Measurements from ENCODE around the gene BST1. TPM values are rescaled to one million over a fixed set of nuclear protein-coding genes. Genes with fewer than 3 reads are reported as not detected.
A peak's percentile ranks its signal among the peaks of the same experiment; 100 is the strongest.

Gene BST1
- total RNA-seq, 1 experiment from 2014 or later = 1.4 TPM

DNA sequence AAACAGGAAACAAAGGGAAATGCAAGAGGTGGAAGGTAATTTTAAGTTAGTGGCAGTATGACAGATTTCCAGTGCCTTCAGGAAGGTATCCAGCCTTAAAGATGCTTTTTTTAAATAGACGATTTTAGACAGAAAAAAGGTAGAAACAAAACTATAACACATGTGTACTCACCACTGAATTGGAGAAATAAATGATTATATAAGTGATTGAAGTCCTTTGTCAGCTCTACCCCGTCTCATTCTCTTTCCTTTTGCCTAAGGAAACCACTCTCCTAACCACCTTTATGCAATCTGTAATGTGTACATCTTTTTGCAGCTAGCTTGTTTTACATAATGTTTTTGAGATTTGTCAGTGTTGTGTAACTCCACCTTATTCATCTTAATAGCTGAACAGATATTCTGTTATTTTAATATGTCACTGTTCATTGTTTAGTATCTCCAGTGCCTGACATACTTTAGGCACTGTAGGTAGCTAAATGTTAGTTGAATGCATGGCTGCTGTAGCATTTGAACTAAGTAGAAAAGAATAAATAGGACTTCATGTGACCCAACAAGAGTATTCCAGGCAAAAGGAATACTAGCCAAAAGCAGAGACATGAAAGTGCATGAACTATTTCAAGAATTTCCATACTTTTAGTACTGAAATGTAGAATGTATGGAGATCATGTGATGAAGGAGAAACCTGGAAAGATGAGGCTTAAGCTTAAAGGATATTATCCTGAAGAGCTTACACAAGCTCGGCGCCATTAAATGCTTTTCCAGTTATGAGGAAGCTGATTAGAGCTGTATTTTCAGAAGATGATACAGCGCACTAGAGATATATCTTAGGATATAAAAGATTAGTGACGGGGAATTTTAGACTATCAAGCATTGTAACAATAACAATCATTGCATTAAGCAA, 20.4 kb upstream of the BST1 start:
- H3K4me1 Mint-ChIP-seq = peaks cover 61% of the 10 kb centered on the region
- TF ChIP-seq CBFB (CRISPR knock-in tag; IDR thresholded peaks at IDR 0.05; ENCODE audit: low read depth) = no peak
- TF ChIP-seq TP53 (CRISPR knock-in tag; IDR thresholded peaks at IDR 0.05) = no peak
- TF ChIP-seq, protein P1, sequence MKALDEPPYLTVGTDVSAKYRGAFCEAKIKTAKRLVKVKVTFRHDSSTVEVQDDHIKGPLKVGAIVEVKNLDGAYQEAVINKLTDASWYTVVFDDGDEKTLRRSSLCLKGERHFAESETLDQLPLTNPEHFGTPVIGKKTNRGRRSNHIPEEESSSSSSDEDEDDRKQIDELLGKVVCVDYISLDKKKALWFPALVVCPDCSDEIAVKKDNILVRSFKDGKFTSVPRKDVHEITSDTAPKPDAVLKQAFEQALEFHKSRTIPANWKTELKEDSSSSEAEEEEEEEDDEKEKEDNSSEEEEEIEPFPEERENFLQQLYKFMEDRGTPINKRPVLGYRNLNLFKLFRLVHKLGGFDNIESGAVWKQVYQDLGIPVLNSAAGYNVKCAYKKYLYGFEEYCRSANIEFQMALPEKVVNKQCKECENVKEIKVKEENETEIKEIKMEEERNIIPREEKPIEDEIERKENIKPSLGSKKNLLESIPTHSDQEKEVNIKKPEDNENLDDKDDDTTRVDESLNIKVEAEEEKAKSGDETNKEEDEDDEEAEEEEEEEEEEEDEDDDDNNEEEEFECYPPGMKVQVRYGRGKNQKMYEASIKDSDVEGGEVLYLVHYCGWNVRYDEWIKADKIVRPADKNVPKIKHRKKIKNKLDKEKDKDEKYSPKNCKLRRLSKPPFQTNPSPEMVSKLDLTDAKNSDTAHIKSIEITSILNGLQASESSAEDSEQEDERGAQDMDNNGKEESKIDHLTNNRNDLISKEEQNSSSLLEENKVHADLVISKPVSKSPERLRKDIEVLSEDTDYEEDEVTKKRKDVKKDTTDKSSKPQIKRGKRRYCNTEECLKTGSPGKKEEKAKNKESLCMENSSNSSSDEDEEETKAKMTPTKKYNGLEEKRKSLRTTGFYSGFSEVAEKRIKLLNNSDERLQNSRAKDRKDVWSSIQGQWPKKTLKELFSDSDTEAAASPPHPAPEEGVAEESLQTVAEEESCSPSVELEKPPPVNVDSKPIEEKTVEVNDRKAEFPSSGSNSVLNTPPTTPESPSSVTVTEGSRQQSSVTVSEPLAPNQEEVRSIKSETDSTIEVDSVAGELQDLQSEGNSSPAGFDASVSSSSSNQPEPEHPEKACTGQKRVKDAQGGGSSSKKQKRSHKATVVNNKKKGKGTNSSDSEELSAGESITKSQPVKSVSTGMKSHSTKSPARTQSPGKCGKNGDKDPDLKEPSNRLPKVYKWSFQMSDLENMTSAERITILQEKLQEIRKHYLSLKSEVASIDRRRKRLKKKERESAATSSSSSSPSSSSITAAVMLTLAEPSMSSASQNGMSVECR (CRISPR knock-in tag; IDR thresholded peaks at IDR 0.05; ENCODE audit: borderline replicate concordance) = no peak
- no peak for TF ChIP-seq NR1H2 (CRISPR knock-in tag; IDR thresholded peaks at IDR 0.05)
- no peak for TF ChIP-seq ZNF232 (CRISPR knock-in tag; IDR thresholded peaks at IDR 0.05)
- TF ChIP-seq MXD4 (CRISPR knock-in tag; IDR thresholded peaks at IDR 0.05; ENCODE audit: borderline replicate concordance) = no peak
- no peak for TF ChIP-seq NFE2L1 (CRISPR knock-in tag; IDR thresholded peaks at IDR 0.05)
- H3K36me3 Mint-ChIP-seq = peaks cover 22% of the 10 kb centered on the region
- H3K9me3 Mint-ChIP-seq = no peaks in the 10 kb centered on the region
- H3K4me3 Mint-ChIP-seq = peak overlapping the region; percentile 99
- no peaks in the 10 kb centered on the region for H3K27me3 Mint-ChIP-seq (ENCODE audit: low read depth)
- H3K27ac Mint-ChIP-seq = peak overlapping the region; percentile 99
- ChIA-PET POLR2A (interaction anchor here (0.5 to 2.8 kb wide), 5 partner anchors 9 to 282 kb away, joined by 3 to 25 read pairs (median 3); partner anchors contain the start of gene FBXL5), CTCF (interaction anchor here (1.6 kb wide), 3 partner anchors 123 to 203 kb away, joined by 4 to 9 read pairs (median 4); no protein-coding TSS in a partner anchor)
- ATAC-seq (no peak), DNase-seq (ENCODE audit: low spot score) (no peak)

DNA sequence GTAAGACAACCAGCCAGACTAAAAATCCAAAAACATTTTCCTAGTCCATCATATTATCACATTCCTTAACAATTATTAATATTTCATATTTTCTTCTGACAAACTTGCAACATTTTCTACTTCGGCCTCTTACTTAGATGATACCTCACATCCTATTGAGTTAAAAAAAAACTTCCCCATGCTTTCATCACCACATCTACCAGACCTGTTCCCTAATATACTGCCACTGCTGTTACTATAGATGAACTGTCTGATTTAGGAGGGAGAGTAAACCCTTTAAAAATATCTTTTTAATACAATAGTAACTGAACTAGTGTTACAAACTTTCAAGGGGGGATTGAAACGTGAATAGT, 19.7 kb upstream of the BST1 start:
- H3K4me3 Mint-ChIP-seq = peak overlapping the region; percentile 99
- ChIA-PET CTCF (no interaction called here), POLR2A (interaction anchor here (2.8 kb wide), 1 partner anchor 28 kb away, joined by 25 read pairs; the partner anchor contains the start of gene FBXL5)
- peaks cover 25% of the 10 kb centered on the region for H3K36me3 Mint-ChIP-seq
- ATAC-seq (no peak), DNase-seq (ENCODE audit: low spot score) (no peak)
- H3K27ac Mint-ChIP-seq = no peak overlapping the region
- H3K4me1 Mint-ChIP-seq = peaks cover 57% of the 10 kb centered on the region
- H3K27me3 Mint-ChIP-seq (ENCODE audit: low read depth) = no peaks in the 10 kb centered on the region
- no peaks in the 10 kb centered on the region for H3K9me3 Mint-ChIP-seq
- TF ChIP-seq CBFB (CRISPR knock-in tag; IDR thresholded peaks at IDR 0.05; ENCODE audit: low read depth) = no peak
- TF ChIP-seq, protein P2, sequence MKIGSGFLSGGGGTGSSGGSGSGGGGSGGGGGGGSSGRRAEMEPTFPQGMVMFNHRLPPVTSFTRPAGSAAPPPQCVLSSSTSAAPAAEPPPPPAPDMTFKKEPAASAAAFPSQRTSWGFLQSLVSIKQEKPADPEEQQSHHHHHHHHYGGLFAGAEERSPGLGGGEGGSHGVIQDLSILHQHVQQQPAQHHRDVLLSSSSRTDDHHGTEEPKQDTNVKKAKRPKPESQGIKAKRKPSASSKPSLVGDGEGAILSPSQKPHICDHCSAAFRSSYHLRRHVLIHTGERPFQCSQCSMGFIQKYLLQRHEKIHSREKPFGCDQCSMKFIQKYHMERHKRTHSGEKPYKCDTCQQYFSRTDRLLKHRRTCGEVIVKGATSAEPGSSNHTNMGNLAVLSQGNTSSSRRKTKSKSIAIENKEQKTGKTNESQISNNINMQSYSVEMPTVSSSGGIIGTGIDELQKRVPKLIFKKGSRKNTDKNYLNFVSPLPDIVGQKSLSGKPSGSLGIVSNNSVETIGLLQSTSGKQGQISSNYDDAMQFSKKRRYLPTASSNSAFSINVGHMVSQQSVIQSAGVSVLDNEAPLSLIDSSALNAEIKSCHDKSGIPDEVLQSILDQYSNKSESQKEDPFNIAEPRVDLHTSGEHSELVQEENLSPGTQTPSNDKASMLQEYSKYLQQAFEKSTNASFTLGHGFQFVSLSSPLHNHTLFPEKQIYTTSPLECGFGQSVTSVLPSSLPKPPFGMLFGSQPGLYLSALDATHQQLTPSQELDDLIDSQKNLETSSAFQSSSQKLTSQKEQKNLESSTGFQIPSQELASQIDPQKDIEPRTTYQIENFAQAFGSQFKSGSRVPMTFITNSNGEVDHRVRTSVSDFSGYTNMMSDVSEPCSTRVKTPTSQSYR (CRISPR knock-in tag; IDR thresholded peaks at IDR 0.05) = no peak
- TF ChIP-seq, protein P3, sequence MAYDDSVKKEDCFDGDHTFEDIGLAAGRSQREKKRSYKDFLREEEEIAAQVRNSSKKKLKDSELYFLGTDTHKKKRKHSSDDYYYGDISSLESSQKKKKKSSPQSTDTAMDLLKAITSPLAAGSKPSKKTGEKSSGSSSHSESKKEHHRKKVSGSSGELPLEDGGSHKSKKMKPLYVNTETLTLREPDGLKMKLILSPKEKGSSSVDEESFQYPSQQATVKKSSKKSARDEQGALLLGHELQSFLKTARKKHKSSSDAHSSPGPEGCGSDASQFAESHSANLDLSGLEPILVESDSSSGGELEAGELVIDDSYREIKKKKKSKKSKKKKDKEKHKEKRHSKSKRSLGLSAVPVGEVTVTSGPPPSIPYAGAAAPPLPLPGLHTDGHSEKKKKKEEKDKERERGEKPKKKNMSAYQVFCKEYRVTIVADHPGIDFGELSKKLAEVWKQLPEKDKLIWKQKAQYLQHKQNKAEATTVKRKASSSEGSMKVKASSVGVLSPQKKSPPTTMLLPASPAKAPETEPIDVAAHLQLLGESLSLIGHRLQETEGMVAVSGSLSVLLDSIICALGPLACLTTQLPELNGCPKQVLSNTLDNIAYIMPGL (CRISPR knock-in tag; IDR thresholded peaks at IDR 0.05) = no peak
- TF ChIP-seq, protein P4, sequence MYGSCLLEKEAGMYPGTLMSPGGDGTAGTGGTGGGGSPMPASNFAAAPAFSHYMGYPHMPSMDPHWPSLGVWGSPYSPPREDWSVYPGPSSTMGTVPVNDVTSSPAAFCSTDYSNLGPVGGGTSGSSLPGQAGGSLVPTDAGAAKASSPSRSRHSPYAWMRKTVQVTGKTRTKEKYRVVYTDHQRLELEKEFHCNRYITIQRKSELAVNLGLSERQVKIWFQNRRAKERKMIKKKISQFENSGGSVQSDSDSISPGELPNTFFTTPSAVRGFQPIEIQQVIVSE (CRISPR knock-in tag; IDR thresholded peaks at IDR 0.05; ENCODE audit: borderline replicate concordance) = no peak
- TF ChIP-seq, protein P5, sequence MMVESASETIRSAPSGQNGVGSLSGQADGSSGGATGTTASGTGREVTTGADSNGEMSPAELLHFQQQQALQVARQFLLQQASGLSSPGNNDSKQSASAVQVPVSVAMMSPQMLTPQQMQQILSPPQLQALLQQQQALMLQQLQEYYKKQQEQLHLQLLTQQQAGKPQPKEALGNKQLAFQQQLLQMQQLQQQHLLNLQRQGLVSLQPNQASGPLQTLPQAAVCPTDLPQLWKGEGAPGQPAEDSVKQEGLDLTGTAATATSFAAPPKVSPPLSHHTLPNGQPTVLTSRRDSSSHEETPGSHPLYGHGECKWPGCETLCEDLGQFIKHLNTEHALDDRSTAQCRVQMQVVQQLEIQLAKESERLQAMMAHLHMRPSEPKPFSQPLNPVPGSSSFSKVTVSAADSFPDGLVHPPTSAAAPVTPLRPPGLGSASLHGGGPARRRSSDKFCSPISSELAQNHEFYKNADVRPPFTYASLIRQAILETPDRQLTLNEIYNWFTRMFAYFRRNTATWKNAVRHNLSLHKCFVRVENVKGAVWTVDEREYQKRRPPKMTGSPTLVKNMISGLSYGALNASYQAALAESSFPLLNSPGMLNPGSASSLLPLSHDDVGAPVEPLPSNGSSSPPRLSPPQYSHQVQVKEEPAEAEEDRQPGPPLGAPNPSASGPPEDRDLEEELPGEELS (CRISPR knock-in tag; IDR thresholded peaks at IDR 0.05) = no peak
- TF ChIP-seq ZNF671 (CRISPR knock-in tag; IDR thresholded peaks at IDR 0.05) = no peak
- no peak for TF ChIP-seq SMAD3 (CRISPR knock-in tag; IDR thresholded peaks at IDR 0.05; ENCODE audit: borderline replicate concordance)
- TF ChIP-seq, protein P6, sequence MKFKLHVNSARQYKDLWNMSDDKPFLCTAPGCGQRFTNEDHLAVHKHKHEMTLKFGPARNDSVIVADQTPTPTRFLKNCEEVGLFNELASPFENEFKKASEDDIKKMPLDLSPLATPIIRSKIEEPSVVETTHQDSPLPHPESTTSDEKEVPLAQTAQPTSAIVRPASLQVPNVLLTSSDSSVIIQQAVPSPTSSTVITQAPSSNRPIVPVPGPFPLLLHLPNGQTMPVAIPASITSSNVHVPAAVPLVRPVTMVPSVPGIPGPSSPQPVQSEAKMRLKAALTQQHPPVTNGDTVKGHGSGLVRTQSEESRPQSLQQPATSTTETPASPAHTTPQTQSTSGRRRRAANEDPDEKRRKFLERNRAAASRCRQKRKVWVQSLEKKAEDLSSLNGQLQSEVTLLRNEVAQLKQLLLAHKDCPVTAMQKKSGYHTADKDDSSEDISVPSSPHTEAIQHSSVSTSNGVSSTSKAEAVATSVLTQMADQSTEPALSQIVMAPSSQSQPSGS (CRISPR knock-in tag; IDR thresholded peaks at IDR 0.05; ENCODE audit: borderline replicate concordance, low read depth) = no peak
- no peak for TF ChIP-seq MYBL2 (CRISPR knock-in tag; IDR thresholded peaks at IDR 0.05)
- no peak for TF ChIP-seq KAT7 (CRISPR knock-in tag; IDR thresholded peaks at IDR 0.05; ENCODE audit: borderline replicate concordance)
- TF ChIP-seq NR2C2 (CRISPR knock-in tag; IDR thresholded peaks at IDR 0.05) = no peak
- no peak for TF ChIP-seq TCF7 (CRISPR knock-in tag; IDR thresholded peaks at IDR 0.05; ENCODE audit: low read depth)
- TF ChIP-seq RORB (CRISPR knock-in tag; IDR thresholded peaks at IDR 0.05) = no peak
- TF ChIP-seq, protein P7, sequence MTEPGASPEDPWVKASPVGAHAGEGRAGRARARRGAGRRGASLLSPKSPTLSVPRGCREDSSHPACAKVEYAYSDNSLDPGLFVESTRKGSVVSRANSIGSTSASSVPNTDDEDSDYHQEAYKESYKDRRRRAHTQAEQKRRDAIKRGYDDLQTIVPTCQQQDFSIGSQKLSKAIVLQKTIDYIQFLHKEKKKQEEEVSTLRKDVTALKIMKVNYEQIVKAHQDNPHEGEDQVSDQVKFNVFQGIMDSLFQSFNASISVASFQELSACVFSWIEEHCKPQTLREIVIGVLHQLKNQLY (CRISPR knock-in tag; IDR thresholded peaks at IDR 0.05) = no peak

All from WTC11 (cell line).